GM19467 (cell line): Measurements from ENCODE around the gene LY86.

Experiments used
- ATAC-seq: cut with Tn5 transposase; IDR thresholded peaks from one replicate; pipeline ENCODE4 v1.9.1; 2021; ENCODE audit warnings: mild to moderate bottlenecking, moderate library complexity; ENCODE audit not compliant: unreplicated experiment

Gene LY86

GRCh38 chr6:6619021-6619794, 30.7 kb downstream of the LY86 start:
- no peak for ATAC-seq

DNA sequence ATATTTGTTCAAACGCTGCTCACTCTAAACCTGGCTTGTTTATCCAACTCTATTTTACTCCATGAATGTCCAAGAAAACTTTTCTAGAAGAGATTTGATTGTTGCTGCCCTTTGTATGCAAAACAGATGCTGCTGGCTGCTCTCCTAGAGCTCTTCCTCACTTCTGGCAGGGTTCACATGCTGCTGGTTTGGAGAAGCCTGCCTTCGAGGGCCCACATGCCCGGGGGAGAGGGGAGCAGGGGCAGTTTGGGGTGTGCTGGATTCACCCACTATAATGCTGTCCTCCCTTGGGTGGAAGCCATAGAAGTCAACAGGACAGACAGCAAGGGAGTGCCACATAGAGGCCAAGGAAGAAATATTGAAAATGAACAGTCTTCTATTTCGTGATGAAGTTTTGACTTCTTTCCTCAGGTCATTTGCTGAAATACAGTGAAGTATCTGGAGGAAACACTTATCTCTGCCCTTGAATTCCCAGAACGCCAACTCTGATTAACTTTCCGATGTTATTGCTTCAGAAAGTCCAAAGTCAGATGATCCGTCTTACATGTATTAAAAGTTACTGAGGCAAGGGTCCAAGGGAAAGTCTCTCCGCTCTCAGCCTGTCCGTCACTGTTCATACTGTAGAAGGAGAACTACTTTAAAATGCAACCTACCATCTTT, 32.4 kb downstream of the LY86 start:
- ATAC-seq, result no peak

DNA sequence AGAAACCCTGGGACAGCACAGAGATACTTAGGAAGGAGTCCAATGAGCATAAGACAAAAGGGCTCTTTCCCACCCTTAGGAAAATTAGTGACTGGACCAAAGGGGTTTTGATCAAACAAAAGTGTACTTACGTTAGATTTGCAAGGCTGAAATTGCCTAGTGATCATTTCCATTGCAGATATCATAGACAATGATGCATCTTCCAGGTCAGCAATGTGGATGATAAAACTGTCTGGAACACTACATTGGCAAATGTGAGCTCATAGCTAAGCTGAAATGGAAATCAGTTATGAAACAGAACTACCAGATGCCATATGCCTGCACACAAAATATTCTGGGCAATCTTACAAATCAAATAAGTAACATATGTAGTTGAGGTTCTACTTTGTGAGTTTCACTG, 34.0 kb downstream of the LY86 start:
- no peak for ATAC-seq

GRCh38 chr6:6623553-6623952, 35.0 kb downstream of the LY86 start:
- ATAC-seq, result no peak

GRCh38 chr6:6624269-6624990, 35.9 kb downstream of the LY86 start:
- no peak for ATAC-seq

DNA sequence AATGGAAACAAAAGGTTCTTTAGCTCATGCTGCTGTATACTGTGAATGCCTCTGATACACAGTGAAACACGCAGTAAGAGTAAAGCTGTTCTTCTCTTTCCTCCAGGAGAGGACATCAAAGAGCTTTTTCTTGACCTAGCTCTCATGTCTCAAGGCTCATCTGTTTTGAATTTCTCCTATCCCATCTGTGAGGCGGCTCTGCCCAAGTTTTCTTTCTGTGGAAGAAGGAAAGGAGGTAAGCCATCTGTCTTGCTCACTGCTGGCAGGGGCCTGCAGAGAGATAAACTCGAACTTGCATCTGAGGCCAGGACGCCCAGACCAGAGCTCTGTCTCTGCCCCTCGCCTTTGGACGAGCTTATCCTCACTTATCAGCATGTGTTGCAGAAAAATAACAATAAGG, 37.7 kb downstream of the LY86 start:
- no peak for ATAC-seq

DNA sequence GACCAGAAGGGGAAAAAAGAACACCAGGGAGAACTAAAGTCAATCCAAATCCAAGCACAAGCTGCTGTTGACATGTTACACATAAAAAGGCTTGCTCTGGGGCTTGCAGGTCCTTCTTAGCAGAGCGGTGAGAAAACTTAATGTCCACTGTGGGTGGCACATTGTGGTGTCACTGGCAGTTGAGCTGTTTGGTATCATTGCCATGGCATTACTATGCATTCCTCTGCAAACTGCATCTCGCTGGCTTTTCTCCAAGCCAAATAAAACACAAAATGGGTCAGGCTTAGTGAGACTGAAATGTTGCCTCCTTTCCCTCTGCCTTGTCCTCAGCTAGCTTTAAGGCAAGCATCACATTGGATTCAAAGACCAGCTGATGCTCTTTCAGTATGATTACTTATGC, 40.9 kb downstream of the LY86 start:
- no peak for ATAC-seq

GRCh38 chr6:6631053-6631452, 42.5 kb downstream of the LY86 start:
- no peak for ATAC-seq

DNA sequence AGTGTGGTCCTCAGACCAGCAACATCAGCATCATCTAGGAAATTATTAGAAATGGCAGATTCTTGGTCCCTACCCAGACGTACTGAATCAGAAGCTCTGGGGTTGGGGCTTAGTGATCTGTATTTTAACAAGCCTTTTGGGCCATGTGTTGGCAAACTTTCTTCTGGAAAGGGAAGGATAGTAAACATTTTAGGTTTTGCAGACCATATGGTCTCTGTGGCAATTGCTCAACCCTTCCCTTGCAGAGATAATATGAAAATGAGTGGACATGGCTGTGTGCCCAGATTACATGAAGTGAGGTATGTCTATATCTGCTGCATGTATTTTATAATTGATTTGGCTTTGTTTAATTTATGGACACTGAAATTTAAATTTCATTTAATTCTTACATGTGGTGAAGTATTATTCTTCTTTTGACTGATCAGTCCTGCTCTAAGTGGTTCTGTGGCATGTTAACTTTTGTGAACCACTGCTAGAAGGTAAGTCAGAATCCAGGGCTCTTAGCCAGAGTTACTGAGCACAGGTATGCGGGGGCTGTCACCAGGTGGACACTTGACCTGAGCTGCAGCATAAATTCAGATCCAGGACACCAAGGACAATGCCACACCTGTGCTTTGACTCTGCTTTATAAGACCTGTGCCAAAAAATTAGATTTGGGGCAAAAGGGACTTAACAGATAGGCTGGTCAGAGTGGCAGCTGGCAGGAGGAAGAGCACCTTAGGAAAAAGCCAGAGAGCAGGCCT, 43.2 kb downstream of the LY86 start:
- ATAC-seq, result no peak

GRCh38 chr6:6633898-6634734, 45.6 kb downstream of the LY86 start:
- ATAC-seq, result no peak

DNA sequence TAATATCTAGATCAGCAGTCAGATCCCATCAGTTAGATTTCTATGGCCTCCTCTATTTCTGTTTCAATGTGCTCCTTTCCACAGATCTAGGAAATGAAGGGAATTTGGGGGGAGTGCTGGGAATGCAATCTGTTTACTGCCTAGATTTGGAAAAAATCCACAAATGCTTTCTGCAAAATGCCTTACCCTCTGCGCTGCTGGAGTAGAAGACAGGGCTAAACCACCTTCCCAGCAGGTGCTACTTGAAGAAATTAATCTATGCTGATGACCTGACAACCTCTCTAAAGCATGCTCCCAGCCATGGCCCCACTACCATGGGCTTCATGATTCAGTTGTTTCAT, 46.2 kb downstream of the LY86 start:
- no peak for ATAC-seq

GRCh38 chr6:6635291-6635690, 46.8 kb downstream of the LY86 start:
- ATAC-seq, result no peak

DNA sequence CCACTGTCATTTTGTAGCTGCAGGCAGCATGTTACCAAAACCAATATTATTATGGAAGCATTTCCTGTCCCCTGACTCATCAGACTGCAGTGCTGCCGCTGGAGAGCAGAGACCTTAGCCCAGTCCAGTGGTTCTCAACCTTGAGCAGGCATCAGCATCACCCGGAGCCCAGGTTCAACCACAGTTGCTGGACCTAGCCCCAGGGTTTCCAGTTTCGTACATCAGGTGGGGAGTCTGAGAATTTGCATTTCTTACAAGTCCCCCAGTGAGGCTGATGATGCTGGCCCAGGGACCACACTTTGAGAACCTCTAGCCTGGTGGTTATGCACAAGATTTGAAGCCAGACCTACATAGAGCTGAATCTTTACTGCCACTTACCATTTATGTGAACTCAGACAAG, 47.3 kb downstream of the LY86 start:
- ATAC-seq, result peak; percentile 44

DNA sequence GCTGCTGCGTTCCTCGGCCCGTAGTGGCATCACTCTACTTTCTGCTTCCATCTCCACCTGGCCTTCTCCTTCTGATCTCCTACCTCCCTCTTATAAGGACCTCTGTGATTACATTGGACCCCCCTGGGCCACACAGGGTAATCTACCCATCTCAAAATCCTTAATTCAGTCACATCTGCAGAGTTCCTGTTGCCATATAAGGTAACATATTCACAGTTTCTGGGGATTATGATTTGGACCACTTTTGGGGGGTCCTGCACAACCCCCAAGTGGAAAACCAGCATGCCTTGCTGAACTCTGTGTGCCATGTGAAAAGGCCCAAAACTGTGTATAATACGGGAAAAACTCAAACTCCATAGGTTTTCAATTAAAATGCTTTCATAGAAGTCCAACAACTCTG, 51.1 kb downstream of the LY86 start:
- ATAC-seq, result no peak

DNA sequence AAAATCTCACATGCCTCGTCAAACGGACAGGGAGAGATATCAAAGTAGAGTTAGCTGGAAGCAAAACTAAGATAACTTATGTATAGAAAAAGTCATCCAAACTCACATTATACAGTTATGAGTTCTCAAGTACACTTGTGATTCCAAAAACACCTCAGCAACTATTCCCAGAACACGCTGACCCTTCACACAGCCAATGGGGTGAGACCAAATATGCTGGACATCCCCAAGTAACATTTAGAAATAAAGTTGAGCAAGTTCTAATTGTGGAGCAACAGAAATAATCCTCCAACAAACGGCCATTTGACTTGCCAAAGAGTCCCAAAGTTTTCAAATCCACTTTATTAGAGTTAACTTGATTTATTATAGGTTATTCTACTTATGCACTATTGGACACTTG, 52.4 kb downstream of the LY86 start:
- no peak for ATAC-seq

DNA sequence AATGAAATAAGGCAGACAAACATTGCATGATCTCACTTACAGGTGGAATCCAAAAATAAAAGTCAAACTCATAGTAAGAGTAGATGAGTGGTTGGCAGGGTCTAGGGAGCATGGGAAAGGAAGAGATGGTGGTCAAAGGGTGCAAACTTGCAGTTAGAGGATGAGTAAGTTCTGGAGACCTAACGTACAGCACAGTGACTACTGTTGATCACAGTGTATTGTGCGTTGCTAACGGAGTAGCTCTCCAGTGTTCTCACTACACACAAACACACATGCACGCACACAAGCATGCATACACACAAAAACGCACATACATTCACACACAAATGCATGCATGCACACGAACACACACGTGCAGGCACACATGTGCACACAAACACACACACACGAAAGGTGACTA, 54.9 kb downstream of the LY86 start:
- no peak for ATAC-seq

GRCh38 chr6:6645261-6645917, 56.9 kb downstream of the LY86 start:
- no peak for ATAC-seq

DNA sequence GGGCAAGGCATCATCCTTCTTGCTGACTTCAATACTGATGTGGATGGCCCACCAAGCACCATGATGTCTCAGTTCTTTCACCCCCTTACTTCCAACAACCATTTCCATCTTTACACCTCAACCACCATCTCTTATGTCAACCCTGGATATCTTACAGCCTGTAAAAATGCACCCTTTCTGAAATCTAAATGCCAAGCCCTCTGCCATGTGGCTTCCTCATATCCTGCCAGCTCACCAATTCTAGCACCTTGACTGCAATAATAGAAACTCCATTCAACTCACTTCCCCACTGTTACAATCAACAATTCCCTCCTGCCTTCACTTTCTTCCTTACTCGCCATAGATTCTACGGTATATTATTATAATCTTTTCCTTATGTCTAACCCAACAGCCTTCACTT, 57.9 kb downstream of the LY86 start:
- ATAC-seq, result no peak

- no peak for ATAC-seq
Observed at GRCh38 chr6:6646859-6647258, 58.3 kb downstream of the LY86 start.

DNA sequence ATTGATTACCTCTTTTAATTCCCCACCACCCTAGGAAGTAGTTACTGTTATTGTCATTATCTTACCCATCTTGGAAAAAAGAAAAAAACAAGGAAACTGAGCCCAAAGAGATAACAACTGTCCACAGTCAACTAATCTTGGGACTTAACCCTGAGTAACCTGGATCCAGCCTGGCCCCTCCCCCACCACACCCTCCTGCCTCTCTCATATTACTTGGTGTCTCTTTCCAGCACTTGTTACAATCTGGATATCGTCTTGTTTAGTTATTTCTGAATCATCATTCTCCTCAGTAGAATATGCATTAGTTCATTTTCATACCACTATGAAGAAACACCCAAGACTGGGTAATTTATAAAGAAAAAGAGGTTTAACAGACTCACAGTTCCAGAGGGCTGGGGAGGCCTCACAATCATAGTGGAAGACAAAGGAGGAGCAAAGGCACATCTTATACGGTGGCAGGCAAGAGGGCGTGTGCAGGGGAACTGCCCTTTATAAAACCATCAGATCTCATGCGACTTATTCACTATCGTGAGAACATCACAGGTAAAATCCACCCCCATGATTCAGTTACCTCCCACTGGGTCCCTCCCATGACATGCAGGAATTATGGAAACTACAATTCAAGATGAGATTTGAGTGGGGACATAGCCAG, 60.3 kb downstream of the LY86 start:
- ATAC-seq, result no peak
